ENCODE data around the gene NSD1. TPM values are rescaled to one million over a fixed set of nuclear protein-coding genes. Genes with fewer than 3 reads are reported as not detected.
A peak's percentile ranks its signal among the peaks of the same experiment; 100 is the strongest.
"Not testable (repeated sequence)": the region's sequence is repeated elsewhere in the genome, so short reads cannot be mapped to it uniquely, and the experiment has no call there.

NSD1 gene
- polyA plus RNA-seq, 1 donor from 2014 or later: 12.8 TPM

DNA sequence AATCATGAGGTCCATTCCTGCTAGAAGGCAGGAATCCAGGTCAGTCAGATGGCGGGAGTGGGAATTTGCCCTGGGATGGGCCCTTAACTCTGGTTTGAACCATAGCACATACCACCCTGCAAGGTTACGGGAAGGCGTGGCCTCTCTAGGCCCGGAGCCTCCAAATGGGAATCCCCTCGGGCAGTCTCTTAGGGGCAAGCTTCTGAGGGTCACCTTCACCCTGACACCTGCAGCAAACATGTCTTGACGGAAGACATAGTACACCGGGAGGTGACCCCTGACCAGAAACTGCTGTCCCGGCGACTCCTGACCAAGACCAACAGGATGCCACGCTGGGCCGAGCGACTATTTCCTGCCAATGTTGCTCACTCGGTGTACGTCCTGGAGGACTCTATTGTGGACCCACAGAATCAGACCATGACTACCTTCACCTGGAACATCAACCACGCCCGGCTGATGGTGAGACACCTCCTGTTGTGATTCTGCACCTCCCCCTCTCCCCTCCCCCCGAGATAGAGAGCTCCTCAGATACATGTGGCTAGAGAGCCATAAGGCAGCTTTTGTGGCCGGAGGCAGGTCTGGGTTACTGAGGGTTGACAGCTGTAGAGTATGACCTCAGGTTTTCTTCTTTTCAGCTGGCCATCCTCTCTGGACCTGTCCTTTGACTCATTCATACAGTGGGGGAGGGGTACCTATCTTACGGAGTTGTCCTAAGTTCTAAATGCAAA lies 171.0 kb downstream of the NSD1 start:
- no peaks in the 10 kb centered on the region for H3K36me3 ChIP-seq (ENCODE audit: insufficient read depth, low read length)
- no peak for TF ChIP-seq EP300 (conservative IDR thresholded peaks at IDR 0.05; ENCODE audit: poor library complexity, severe bottlenecking)
- TF ChIP-seq, protein P1, sequence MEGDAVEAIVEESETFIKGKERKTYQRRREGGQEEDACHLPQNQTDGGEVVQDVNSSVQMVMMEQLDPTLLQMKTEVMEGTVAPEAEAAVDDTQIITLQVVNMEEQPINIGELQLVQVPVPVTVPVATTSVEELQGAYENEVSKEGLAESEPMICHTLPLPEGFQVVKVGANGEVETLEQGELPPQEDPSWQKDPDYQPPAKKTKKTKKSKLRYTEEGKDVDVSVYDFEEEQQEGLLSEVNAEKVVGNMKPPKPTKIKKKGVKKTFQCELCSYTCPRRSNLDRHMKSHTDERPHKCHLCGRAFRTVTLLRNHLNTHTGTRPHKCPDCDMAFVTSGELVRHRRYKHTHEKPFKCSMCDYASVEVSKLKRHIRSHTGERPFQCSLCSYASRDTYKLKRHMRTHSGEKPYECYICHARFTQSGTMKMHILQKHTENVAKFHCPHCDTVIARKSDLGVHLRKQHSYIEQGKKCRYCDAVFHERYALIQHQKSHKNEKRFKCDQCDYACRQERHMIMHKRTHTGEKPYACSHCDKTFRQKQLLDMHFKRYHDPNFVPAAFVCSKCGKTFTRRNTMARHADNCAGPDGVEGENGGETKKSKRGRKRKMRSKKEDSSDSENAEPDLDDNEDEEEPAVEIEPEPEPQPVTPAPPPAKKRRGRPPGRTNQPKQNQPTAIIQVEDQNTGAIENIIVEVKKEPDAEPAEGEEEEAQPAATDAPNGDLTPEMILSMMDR (IDR thresholded peaks at IDR 0.05; ENCODE audit: poor library complexity, severe bottlenecking): no peak
- TF ChIP-seq POLR2AphosphoS5 (IDR thresholded peaks at IDR 0.05): no peak
- peak overlapping the region; percentile 100 for H3K4me3 ChIP-seq (ENCODE audit: low read length)
- no peak overlapping the region for H2AFZ ChIP-seq (ENCODE audit: low read depth, low read length)
- peaks cover 16% of the 10 kb centered on the region for H3K79me2 ChIP-seq (replicated peaks; ENCODE audit: insufficient read depth, low read length)
- peak overlapping the region; percentile 39 for H3K27ac ChIP-seq (ENCODE audit: low read length)
- H3K27me3 ChIP-seq (ENCODE audit: insufficient read depth, low read depth, low read length): no peaks in the 10 kb centered on the region
- H3K9ac ChIP-seq (ENCODE audit: low read length): peak overlapping the region; percentile 91
- no peaks in the 10 kb centered on the region for H3K9me2 ChIP-seq (ENCODE audit: insufficient read depth, low read length)
- no peaks in the 10 kb centered on the region for H4K20me1 ChIP-seq (ENCODE audit: insufficient read depth)
- H3K9me3 ChIP-seq (ENCODE audit: low read length): no peaks in the 10 kb centered on the region
- peak overlapping the region; percentile 93 for H3K4me2 ChIP-seq (ENCODE audit: low read length)
- no peaks in the 10 kb centered on the region for H3F3A ChIP-seq (ENCODE audit: insufficient read depth, low read length, poor library complexity, severe bottlenecking)

DNA sequence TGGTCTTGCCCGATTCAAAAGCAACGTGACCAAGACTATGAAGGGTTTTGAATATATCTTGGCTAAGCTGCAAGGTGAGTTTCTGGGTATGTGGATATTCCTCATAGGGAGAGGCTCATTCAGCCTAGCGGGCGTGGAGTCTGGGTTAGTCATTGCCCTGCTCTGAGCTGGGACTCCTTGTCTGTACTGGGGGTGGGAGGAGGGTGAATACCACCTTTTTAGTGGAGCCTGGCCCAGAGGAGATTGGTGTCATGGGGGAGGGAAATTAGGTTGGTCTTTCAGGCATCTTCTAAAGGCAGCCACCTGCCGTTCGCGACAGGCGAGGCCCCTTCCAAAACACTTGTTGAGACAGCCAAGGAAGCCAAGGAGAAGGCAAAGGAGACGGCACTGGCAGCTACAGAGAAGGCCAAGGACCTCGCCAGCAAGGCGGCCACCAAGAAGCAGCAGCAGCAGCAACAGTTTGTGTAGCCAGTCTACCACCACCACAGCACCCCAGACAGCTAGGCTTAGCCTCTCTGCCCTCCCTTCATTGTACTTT lies 172.6 kb downstream of the NSD1 start:
- not testable (repeated sequence) for H3K9ac ChIP-seq (ENCODE audit: low read length); H4K20me1 ChIP-seq (ENCODE audit: insufficient read depth); H3K27me3 ChIP-seq (ENCODE audit: insufficient read depth, low read depth, low read length); H3K9me3 ChIP-seq (ENCODE audit: low read length); H3K27ac ChIP-seq (ENCODE audit: low read length); H3K4me2 ChIP-seq (ENCODE audit: low read length); H3K9me2 ChIP-seq (ENCODE audit: insufficient read depth, low read length); H3K4me3 ChIP-seq (ENCODE audit: low read length); H3F3A ChIP-seq (ENCODE audit: insufficient read depth, low read length, poor library complexity, severe bottlenecking); H3K36me3 ChIP-seq (ENCODE audit: insufficient read depth, low read length); H2AFZ ChIP-seq (ENCODE audit: low read depth, low read length)
- H3K79me2 ChIP-seq (replicated peaks; ENCODE audit: insufficient read depth, low read length): peaks cover 16% of the 10 kb centered on the region

DNA sequence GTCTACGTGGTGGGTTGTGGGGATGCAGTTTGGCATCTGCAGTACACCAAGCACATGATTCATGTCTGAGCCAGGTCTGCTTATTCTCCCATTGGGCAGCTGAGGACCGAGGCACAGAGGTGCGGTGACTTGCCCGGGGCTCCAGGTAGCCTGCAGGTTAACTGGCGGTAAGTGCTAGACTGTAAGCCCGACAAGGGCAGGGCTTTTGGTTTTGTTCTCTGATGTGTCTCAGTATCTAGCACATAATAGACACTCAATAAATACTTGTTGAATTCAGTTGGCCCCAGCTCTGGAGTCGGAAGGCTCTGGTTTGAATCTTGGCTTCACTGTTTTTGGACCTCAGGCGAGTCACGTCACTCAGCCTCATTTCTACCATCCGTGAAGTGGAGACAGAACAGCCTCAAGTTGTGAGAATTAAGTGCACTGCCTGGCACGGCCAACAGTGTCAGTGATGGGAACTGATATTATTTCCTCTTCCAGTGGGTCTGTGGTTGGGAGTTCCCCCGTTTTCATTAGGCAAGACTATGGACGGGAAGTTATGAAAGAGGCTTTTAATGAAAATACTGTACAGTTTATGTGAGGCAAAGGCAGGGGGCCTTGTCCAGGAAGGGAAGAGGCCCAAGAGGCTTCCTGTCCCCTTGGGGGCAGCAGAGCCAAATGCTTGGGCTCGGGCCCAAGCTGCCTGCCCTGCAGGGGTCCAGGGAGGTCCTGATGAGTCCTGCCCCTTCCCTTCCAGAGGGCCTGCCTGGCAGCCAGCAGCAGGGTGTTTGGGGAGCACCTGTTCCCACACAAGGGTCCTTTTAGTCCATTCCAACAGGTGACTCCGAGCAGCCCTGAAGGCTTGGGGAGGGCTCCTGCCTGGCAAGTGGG lies 173.3 kb downstream of the NSD1 start:
- H3K27ac ChIP-seq (ENCODE audit: low read length): no peak overlapping the region
- no peaks in the 10 kb centered on the region for H4K20me1 ChIP-seq (ENCODE audit: insufficient read depth)
- peaks cover 16% of the 10 kb centered on the region for H3K79me2 ChIP-seq (replicated peaks; ENCODE audit: insufficient read depth, low read length)

More for the DNA sequence above, 173.3 kb downstream of the NSD1 start:
- no peaks in the 10 kb centered on the region for H3K36me3 ChIP-seq (ENCODE audit: insufficient read depth, low read length)
- no peaks in the 10 kb centered on the region for H3K9me3 ChIP-seq (ENCODE audit: low read length)
- no peaks in the 10 kb centered on the region for H3F3A ChIP-seq (ENCODE audit: insufficient read depth, low read length, poor library complexity, severe bottlenecking)
- H3K4me2 ChIP-seq (ENCODE audit: low read length): no peak overlapping the region
- TF ChIP-seq, protein P2, sequence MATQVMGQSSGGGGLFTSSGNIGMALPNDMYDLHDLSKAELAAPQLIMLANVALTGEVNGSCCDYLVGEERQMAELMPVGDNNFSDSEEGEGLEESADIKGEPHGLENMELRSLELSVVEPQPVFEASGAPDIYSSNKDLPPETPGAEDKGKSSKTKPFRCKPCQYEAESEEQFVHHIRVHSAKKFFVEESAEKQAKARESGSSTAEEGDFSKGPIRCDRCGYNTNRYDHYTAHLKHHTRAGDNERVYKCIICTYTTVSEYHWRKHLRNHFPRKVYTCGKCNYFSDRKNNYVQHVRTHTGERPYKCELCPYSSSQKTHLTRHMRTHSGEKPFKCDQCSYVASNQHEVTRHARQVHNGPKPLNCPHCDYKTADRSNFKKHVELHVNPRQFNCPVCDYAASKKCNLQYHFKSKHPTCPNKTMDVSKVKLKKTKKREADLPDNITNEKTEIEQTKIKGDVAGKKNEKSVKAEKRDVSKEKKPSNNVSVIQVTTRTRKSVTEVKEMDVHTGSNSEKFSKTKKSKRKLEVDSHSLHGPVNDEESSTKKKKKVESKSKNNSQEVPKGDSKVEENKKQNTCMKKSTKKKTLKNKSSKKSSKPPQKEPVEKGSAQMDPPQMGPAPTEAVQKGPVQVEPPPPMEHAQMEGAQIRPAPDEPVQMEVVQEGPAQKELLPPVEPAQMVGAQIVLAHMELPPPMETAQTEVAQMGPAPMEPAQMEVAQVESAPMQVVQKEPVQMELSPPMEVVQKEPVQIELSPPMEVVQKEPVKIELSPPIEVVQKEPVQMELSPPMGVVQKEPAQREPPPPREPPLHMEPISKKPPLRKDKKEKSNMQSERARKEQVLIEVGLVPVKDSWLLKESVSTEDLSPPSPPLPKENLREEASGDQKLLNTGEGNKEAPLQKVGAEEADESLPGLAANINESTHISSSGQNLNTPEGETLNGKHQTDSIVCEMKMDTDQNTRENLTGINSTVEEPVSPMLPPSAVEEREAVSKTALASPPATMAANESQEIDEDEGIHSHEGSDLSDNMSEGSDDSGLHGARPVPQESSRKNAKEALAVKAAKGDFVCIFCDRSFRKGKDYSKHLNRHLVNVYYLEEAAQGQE (IDR thresholded peaks at IDR 0.05; ENCODE audit: borderline replicate concordance): no peak
- TF ChIP-seq POLR2AphosphoS5 (IDR thresholded peaks at IDR 0.05): no peak
- no peak for TF ChIP-seq EZH2 (IDR thresholded peaks at IDR 0.05; ENCODE audit: borderline replicate concordance, insufficient read depth, low read length, poor library complexity, severe bottlenecking)
- TF ChIP-seq EP300 (conservative IDR thresholded peaks at IDR 0.05; ENCODE audit: poor library complexity, severe bottlenecking): no peak
- TF ChIP-seq MXI1 (conservative IDR thresholded peaks at IDR 0.05; ENCODE audit: poor library complexity, severe bottlenecking): no peak
- TF ChIP-seq TAF1 (IDR thresholded peaks at IDR 0.05; ENCODE audit: low read depth): no peak
- no peak for TF ChIP-seq RAD21 (conservative IDR thresholded peaks at IDR 0.05)
- no peak for TF ChIP-seq SMC3 (conservative IDR thresholded peaks at IDR 0.05; ENCODE audit: poor library complexity)
- TF ChIP-seq, protein P1 (IDR thresholded peaks at IDR 0.05; ENCODE audit: poor library complexity, severe bottlenecking): no peak
- H3K9ac ChIP-seq (ENCODE audit: low read length): no peak overlapping the region
- H3K4me3 ChIP-seq (ENCODE audit: low read length): no peak overlapping the region
- H3K27me3 ChIP-seq (ENCODE audit: insufficient read depth, low read depth, low read length): no peaks in the 10 kb centered on the region
- H2AFZ ChIP-seq (ENCODE audit: low read depth, low read length): no peak overlapping the region
- H3K9me2 ChIP-seq (ENCODE audit: insufficient read depth, low read length): no peaks in the 10 kb centered on the region

Data from neural cell (in vitro differentiated cells).